ENCODE measurements around the gene ARMC2. TPM values are rescaled to one million over a fixed set of nuclear protein-coding genes. Genes with fewer than 3 reads are reported as not detected.

Gene ARMC2
- total and polyA plus RNA-seq, 8 donors: 0.46 to 13.4 (median 2.3) TPM; not detected in 1

DNA sequence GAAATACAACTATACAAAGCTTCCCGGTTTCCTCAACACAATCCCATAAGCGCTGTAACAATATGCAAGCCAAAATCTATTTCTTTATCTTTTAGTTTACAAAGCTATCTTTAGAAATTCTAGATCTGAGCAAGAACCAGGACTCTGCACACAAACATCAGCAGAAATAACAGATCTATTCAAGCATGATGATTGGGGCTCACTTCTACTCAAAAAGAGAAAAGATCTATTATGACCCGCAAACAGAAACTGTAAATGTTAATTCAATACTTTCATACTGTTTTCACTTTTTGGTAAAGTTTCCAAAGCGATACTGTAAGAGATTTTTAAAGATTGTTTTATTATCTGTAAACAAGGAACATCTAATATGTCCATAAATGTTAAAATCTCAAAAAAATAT, 159.8 kb downstream of the ARMC2 start:
- Histone ChIP-seq H3K27me3 (no peaks in the 10 kb centered on the region), H3K9me3 (no peaks in the 10 kb centered on the region), H3K36me3 (no peaks in the 10 kb centered on the region), H3K27ac (peak overlapping the region in 4 of 5 donors; percentile 93 to 98 (median 98)), H3K4me1 (peaks cover 13 to 66% (median 43%) of the 10 kb centered on the region in 4 donors), H3K4me3 (peak overlapping the region; percentile 62 to 88 (median 86))
- intact Hi-C loops (cut with DNase I; ENCODE audit: low total_unique reads): loop anchor here (10.0 kb wide), 1 partner anchor 57 kb away; no protein-coding TSS in a partner anchor
- DNase-seq: no peak
- no peak for TF ChIP-seq POLR2AphosphoS5 (IDR thresholded peaks at IDR 0.05)
- TF ChIP-seq, protein P1, sequence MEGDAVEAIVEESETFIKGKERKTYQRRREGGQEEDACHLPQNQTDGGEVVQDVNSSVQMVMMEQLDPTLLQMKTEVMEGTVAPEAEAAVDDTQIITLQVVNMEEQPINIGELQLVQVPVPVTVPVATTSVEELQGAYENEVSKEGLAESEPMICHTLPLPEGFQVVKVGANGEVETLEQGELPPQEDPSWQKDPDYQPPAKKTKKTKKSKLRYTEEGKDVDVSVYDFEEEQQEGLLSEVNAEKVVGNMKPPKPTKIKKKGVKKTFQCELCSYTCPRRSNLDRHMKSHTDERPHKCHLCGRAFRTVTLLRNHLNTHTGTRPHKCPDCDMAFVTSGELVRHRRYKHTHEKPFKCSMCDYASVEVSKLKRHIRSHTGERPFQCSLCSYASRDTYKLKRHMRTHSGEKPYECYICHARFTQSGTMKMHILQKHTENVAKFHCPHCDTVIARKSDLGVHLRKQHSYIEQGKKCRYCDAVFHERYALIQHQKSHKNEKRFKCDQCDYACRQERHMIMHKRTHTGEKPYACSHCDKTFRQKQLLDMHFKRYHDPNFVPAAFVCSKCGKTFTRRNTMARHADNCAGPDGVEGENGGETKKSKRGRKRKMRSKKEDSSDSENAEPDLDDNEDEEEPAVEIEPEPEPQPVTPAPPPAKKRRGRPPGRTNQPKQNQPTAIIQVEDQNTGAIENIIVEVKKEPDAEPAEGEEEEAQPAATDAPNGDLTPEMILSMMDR (IDR thresholded peaks at IDR 0.05): no peak
- no peak for TF ChIP-seq POLR2A (IDR thresholded peaks at IDR 0.05)
- no peak for TF ChIP-seq EP300 (IDR thresholded peaks at IDR 0.05)
- WGBS, 5 donors: 19 to 40% (median 27%) methylated on average over 4 of the region's 4 CpGs

DNA sequence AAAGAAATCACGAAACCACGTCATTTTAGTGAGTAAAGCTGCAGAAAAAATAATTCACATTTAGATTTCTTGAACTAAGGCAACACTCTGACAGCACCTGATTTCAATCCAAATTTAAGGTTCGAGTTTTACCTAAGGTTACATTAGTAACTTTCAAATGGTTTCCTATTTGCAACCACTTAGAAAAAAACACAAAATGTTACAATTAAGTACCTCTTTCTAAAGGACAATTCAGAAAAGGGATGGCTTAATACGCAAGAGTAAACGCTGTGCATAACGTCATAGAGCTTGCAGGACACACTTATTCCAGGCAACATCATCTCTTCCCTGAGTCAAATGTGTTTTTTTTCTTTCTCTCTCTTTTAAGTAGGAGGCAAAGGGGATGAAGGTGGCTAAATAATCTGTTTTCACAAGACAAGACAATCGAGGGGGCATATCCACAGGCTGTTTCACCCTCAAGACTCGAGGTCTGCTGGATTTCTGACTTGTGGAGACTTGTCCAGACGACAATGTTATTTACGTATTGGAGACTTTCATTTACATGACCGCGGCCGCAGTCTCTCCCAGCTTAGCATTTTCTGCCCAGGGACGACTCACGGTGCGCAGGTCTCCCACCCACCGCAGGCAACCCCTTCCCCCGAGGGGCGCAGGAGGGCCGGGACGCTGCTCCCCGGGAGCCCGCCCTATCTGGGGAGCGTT, 160.5 kb downstream of the ARMC2 start:
- intact Hi-C loops (cut with DNase I; ENCODE audit: low total_unique reads): loop anchor here (10.0 kb wide), 1 partner anchor 56 kb away; no protein-coding TSS in a partner anchor
- peak; percentile 51 to 70 for DNase-seq
- peak; percentile 2 to 55 (median 30) for TF ChIP-seq POLR2AphosphoS5 (IDR thresholded peaks at IDR 0.05)
- TF ChIP-seq EP300 (IDR thresholded peaks at IDR 0.05): no peak
- peaks cover 12 to 66% (median 36%) of the 10 kb centered on the region in 4 donors for H3K4me1 ChIP-seq
- peak overlapping the region; percentile 62 to 88 (median 86) for H3K4me3 ChIP-seq
- H3K36me3 ChIP-seq: no peaks in the 10 kb centered on the region
- peak overlapping the region; percentile 93 to 99 (median 98) for H3K27ac ChIP-seq
- WGBS, 5 donors: 1 to 3% (median 3%) methylated on average over 23 to 24 of the region's 24 CpGs
- H3K9me3 ChIP-seq: no peaks in the 10 kb centered on the region
- H3K27me3 ChIP-seq: no peaks in the 10 kb centered on the region

DNA sequence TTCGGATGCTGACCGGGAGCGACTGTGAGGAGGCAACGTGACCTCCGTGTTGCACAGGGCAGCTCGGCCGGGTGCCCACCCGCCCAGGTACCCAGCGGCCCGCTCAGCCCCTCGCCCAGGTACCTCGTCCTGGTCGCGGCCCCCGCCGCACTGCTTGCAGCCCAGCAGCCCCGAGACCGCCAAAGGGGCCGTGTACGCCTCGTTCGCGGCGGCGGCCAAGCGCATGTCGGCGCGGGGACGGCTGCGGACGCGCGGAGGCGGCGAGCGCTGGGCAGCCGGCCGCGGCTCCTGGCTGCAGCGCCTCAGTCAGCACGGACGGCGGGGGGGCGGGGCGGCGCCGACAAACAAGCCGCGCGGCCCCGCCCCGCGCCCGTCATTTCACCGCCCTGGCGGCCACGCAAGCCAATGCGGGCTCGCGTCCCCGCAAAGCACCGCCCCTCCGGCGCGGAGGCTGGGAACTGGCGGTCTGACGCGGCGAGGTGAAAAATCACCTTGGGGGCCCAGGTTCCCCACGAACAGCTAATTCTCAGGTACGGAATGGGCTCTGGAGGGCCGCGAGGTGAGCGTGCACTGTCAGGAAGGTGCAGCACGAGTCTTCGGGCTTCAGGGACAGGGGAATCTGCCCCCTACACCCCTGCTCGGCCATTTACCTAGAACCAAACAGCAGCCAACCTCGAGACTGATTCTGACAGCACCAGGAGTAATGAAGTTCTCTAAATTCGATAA, 161.2 kb downstream of the ARMC2 start:
- Histone ChIP-seq H3K4me3 (peak overlapping the region; percentile 62 to 88 (median 86)), H3K4me1 (peaks cover 7 to 66% (median 29%) of the 10 kb centered on the region in 4 donors), H3K36me3 (no peaks in the 10 kb centered on the region), H3K27me3 (no peaks in the 10 kb centered on the region), H3K27ac (peak overlapping the region; percentile 93 to 99 (median 98)), H3K9me3 (no peaks in the 10 kb centered on the region)
- intact Hi-C loops (cut with DNase I; ENCODE audit: low total_unique reads): loop anchor here (10.0 kb wide), 1 partner anchor 55 kb away; no protein-coding TSS in a partner anchor
- TF ChIP-seq, protein P1 (IDR thresholded peaks at IDR 0.05): peak in 3 of 7 experiments; percentile 44 to 74 (median 47)
- TF ChIP-seq POLR2AphosphoS5 (IDR thresholded peaks at IDR 0.05) (peak; percentile 48 to 79 (median 79)), POLR2A (IDR thresholded peaks at IDR 0.05) (peak in 1 of 4 donors; percentile 50), EP300 (IDR thresholded peaks at IDR 0.05) (peak; percentile 52)
- 1 to 2% (median 1%) methylated on average over 20 to 79 of the region's 80 CpGs for WGBS, 5 donors
- DNase-seq: peak; percentile 97 to 98

DNA sequence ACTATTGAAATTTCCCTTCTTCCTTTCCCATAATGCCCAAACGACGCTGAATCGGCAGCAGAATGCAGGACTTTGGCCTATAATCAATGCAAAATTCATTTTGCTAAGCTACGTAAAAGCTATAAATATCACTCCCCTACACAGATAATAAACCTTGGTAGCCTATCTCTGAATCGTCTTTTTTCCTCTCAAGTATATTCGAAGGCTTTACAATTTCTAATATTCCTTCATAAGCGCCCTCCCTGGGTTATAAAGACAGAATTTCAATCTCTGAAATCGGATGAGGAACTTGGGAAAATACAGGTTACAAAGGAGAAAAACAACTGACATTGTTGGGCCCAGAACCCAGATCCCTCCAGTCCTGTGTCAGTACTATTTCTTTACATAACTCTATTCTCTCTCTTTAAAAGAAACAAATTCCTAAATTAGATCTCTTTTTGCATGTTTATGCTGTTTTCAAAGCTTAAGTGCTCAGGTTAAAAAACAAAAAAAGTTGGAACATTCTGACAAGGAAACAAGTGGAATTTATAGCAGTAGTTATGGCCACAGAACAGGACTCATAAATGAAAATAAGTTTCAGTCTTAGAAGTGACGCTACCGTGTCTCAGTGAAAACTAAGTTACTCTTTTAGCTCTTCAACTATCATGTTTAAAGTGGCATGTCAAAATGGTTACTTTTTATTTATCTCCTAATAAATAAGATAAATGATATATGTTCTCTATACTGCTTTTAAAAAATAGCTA, 161.9 kb downstream of the ARMC2 start:
- Histone ChIP-seq H3K4me1 (peaks cover 4 to 66% (median 28%) of the 10 kb centered on the region in 4 donors), H3K27me3 (no peaks in the 10 kb centered on the region), H3K4me3 (peak overlapping the region; percentile 62 to 88 (median 86)), H3K27ac (peak overlapping the region; percentile 93 to 99 (median 98)), H3K9me3 (no peaks in the 10 kb centered on the region), H3K36me3 (no peaks in the 10 kb centered on the region)
- peak in 1 of 2 donors; percentile 12 for DNase-seq
- intact Hi-C loops (cut with DNase I; ENCODE audit: low total_unique reads): loop anchor here (10.0 kb wide), 1 partner anchor 55 kb away; no protein-coding TSS in a partner anchor
- WGBS, 5 donors: 7 to 15% (median 12%) methylated on average over 10 of the region's 10 CpGs
- TF ChIP-seq POLR2AphosphoS5 (IDR thresholded peaks at IDR 0.05): no peak
- TF ChIP-seq EP300 (IDR thresholded peaks at IDR 0.05): no peak
- TF ChIP-seq, protein P1 (IDR thresholded peaks at IDR 0.05): no peak
